GM23248 (cell line): Measurements from ENCODE around the gene DLG2.

Experiments
- EZH2 ChIP-seq: fragments of 200-600 bp; sonication (generic); IDR thresholded peaks from 2 replicates; pipeline ENCODE4 v1.6.1; 2018; ENCODE audit warnings: antibody characterized with exemption, mild to moderate bottlenecking; ENCODE audit not compliant: insufficient read depth, poor library complexity, severe bottlenecking
- EZH2phosphoT487 ChIP-seq: fragments of 200-600 bp; sonication (generic); IDR thresholded peaks from 2 replicates; pipeline ENCODE4 v1.6.1; 2018; ENCODE audit warnings: antibody characterized with exemption, moderate library complexity, mild to moderate bottlenecking, low read depth; ENCODE audit not compliant: insufficient read depth

GRCh38 chr11:84224042-84224441 lies 1403.1 kb downstream of the DLG2 start:
- no peak for TF ChIP-seq EZH2
- no peak for TF ChIP-seq EZH2phosphoT487
